Keratinocyte (primary cell): Measurements from ENCODE around the gene MPZL1. TPM values are rescaled to one million over a fixed set of nuclear protein-coding genes. Genes with fewer than 3 reads are reported as not detected.

Source experiments
- DNase-seq: peaks from one replicate; pipeline ENCODE4 v3.0.0-alpha.2; 2011; ENCODE audit warnings: low read depth, missing footprints, low spot score
- FAIRE-seq: peaks from 2 replicates; lab custom pipeline; 2011; peaks lifted over from hg19 to GRCh38; lab: Jason Lieb, UNC
- H2AFZ ChIP-seq: 2 replicates; pipeline ENCODE4 v1.6.0; 2012; ENCODE audit warnings: low read length, control low read depth, inconsistent platforms; ENCODE audit not compliant: control insufficient read depth
- H3K27ac ChIP-seq: 2 replicates; pipeline ENCODE4 v1.5.1; 2011; ENCODE audit warnings: low read length; ENCODE audit not compliant: control insufficient read depth, insufficient read depth
- H3K27me3 ChIP-seq: 3 replicates; pipeline ENCODE4 v1.6.0; 2011; ENCODE audit warnings: low read length; ENCODE audit not compliant: control insufficient read depth, insufficient read depth; ENCODE audit errors: extremely low read depth
- H3K36me3 ChIP-seq, 2 experiments: 2 replicates in 1 of 2; 3 replicates in 1 of 2; pipeline ENCODE4 v1.5.1; 2011; ENCODE audit warnings: low read length in 2 of 2, mild to moderate bottlenecking in 1 of 2; ENCODE audit not compliant: control insufficient read depth in 2 of 2, insufficient read depth in 2 of 2; ENCODE audit errors: extremely low read depth in 1 of 2
- H3K4me1 ChIP-seq: 3 replicates; pipeline ENCODE4 v1.5.1; 2011; ENCODE audit warnings: low read length; ENCODE audit not compliant: control insufficient read depth, insufficient read depth; ENCODE audit errors: extremely low read depth
- H3K4me2 ChIP-seq: 3 replicates; pipeline ENCODE4 v1.6.0; 2011; ENCODE audit warnings: low read depth, low read length; ENCODE audit not compliant: control insufficient read depth, insufficient read depth; ENCODE audit errors: extremely low read depth
- H3K4me3 ChIP-seq, 3 experiments: fragments of 200-600 bp in 1 of 3; sonication (generic) in 1 of 3; 2 replicates in 2 of 3; 3 replicates in 1 of 3; pipeline ENCODE4 v1.5.1; 2011 to 2016; ENCODE audit warnings: low read length in 3 of 3, mild to moderate bottlenecking in 3 of 3, control low read depth in 2 of 3, inconsistent platforms in 1 of 3, low read depth in 1 of 3, mixed read lengths in 1 of 3, mixed run types in 1 of 3, moderate library complexity in 1 of 3; ENCODE audit not compliant: control insufficient read depth in 2 of 3, insufficient read depth in 2 of 3; ENCODE audit errors: extremely low read depth in 1 of 3
- H3K79me2 ChIP-seq: 2 replicates; pipeline ENCODE4 v1.6.0; 2012; ENCODE audit warnings: low read length; ENCODE audit not compliant: control insufficient read depth, insufficient read depth
- H3K9ac ChIP-seq: 3 replicates; pipeline ENCODE4 v1.6.0; 2011; ENCODE audit warnings: low read length; ENCODE audit not compliant: control insufficient read depth, insufficient read depth; ENCODE audit errors: extremely low read depth
- H3K9me1 ChIP-seq: 3 replicates; pipeline ENCODE4 v1.6.0; 2011; ENCODE audit warnings: low read length; ENCODE audit not compliant: control insufficient read depth, insufficient read depth; ENCODE audit errors: extremely low read depth
- H3K9me3 ChIP-seq: 2 replicates; pipeline ENCODE4 v1.5.1; 2012; ENCODE audit warnings: low read depth, low read length; ENCODE audit not compliant: control insufficient read depth
- H4K20me1 ChIP-seq: 3 replicates; pipeline ENCODE4 v1.6.0; 2011; ENCODE audit warnings: low read length; ENCODE audit not compliant: control insufficient read depth, insufficient read depth; ENCODE audit errors: extremely low read depth
- CTCF ChIP-seq, 3 experiments: IDR thresholded peaks in 1 of 3; conservative IDR thresholded peaks in 1 of 3; optimal IDR thresholded peaks in 1 of 3; 2 replicates in 2 of 3; 3 replicates in 1 of 3; pipeline versions ENCODE3 to v1.5.1; 2011; ENCODE audit warnings: low read length in 3 of 3, mild to moderate bottlenecking in 3 of 3, moderate library complexity in 2 of 3, control low read depth in 1 of 3, inconsistent platforms in 1 of 3; ENCODE audit not compliant: insufficient read depth in 2 of 3; ENCODE audit errors: extremely low read depth in 1 of 3
- EZH2 ChIP-seq: IDR thresholded peaks from one replicate; pipeline ENCODE4 v1.6.1; 2012; ENCODE audit warnings: inconsistent platforms, mild to moderate bottlenecking, low read length, moderate library complexity
- dilution Hi-C: fragments of 300-500 bp; cut with MboI; formaldehyde crosslinking; loops from one replicate; pipeline ENCODE4 v1.7.0; 2020; ENCODE audit warnings: low sequenced_read_pairs; ENCODE audit not compliant: extremely low pct_ligation_motif_present
- polyA plus RNA-seq, 5 experiments: library from polyadenylated mRNA; depleted of rRNA in 3 of 5; stranded (reverse) in 3 of 5; stranded (forward) in 1 of 5; unstranded in 1 of 5; fragments of >200 nt; gene quantifications; 1 replicate in 1 of 5; 2 replicates in 3 of 5; 3 replicates in 1 of 5; pipeline versions ENCODE4 v1.2.1 to v1.2.3, GENCODE V29; 2011 to 2012; ENCODE audit warnings: missing spikeins in 2 of 5, low read depth in 1 of 5, low replicate concordance in 1 of 5

Gene MPZL1
- polyA plus RNA-seq, 1 donor (not counting 4 experiments of a cell fraction or from before 2014, with no cell fraction given): 195 TPM

GRCh38 chr1:167792188-167792565 is 70.4 kb downstream of the MPZL1 start:
- FAIRE-seq: no peak

GRCh38 chr1:167794043-167794442 is 72.3 kb downstream of the MPZL1 start:
- dilution Hi-C loops: no loop called here
- Histone ChIP-seq H3K9me3 (no peaks in the 10 kb centered on the region), H3K9me1 (no peaks in the 10 kb centered on the region), H3K4me3 (no peak overlapping the region), H3K4me2 (no peak overlapping the region), H3K79me2 (no peaks in the 10 kb centered on the region), H4K20me1 (no peaks in the 10 kb centered on the region), H3K4me1 (peaks cover 56% of the 10 kb centered on the region), H3K9ac (no peak overlapping the region), H3K36me3 (peaks cover 0 to 5% of the 10 kb centered on the region in 2 experiments), H2AFZ (no peak overlapping the region), H3K27ac (no peak overlapping the region), H3K27me3 (no peaks in the 10 kb centered on the region)
- FAIRE-seq: no peak
- DNase-seq: no peak
- TF ChIP-seq CTCF (optimal IDR thresholded peaks at IDR 0.05 in 1 of 3, IDR thresholded peaks at IDR 0.05 in 1 of 3, conservative IDR thresholded peaks at IDR 0.05 in 1 of 3; ENCODE audit: extremely low read depth in 1 of 3, insufficient read depth in 2 of 3, low read length in 3 of 3): no peak
- no peak for TF ChIP-seq EZH2

More at GRCh38 chr1:167792188-167792565, 70.4 kb downstream of the MPZL1 start:
- dilution Hi-C loops: no loop called here
- Histone ChIP-seq H3K4me3 (no peak overlapping the region), H3K79me2 (no peaks in the 10 kb centered on the region), H3K9me1 (no peaks in the 10 kb centered on the region), H3K27me3 (no peaks in the 10 kb centered on the region), H2AFZ (no peak overlapping the region), H4K20me1 (no peaks in the 10 kb centered on the region), H3K9ac (no peak overlapping the region), H3K4me1 (peaks cover 48% of the 10 kb centered on the region), H3K36me3 (peaks cover 1 to 5% of the 10 kb centered on the region in 2 experiments), H3K9me3 (no peaks in the 10 kb centered on the region), H3K4me2 (no peak overlapping the region), H3K27ac (no peak overlapping the region)
- TF ChIP-seq CTCF (optimal IDR thresholded peaks at IDR 0.05 in 1 of 3, IDR thresholded peaks at IDR 0.05 in 1 of 3, conservative IDR thresholded peaks at IDR 0.05 in 1 of 3; ENCODE audit: extremely low read depth in 1 of 3, insufficient read depth in 2 of 3, low read length in 3 of 3): no peak
- TF ChIP-seq EZH2: no peak
- no peak for DNase-seq
